Stimulated activated CD8-positive, alpha-beta memory T cell treated with anti-CD3 and anti-CD28 coated beads, Interleukin-12 subunit alpha, Interleukin-12 subunit beta, amount 100 ng/mL, for 1 hour (primary cell): ENCODE results near the gene SCT.

ENCODE experiments used
- DNase-seq: peaks from one replicate; pipeline ENCODE4 v3.0.0-alpha.2; 2020; ENCODE audit warnings: low read depth

SCT gene

GRCh38 chr11:610146-610801, 16.7 kb downstream of the SCT start:
- DNase-seq, result no peak

- no peak for DNase-seq
Measured at GRCh38 chr11:609341-609811, 17.6 kb downstream of the SCT start.

- no peak for DNase-seq
Measured at GRCh38 chr11:608791-609251, 18.2 kb downstream of the SCT start.

GRCh38 chr11:607971-608659, 18.9 kb downstream of the SCT start:
- no peak for DNase-seq

GRCh38 chr11:607020-607780, 19.8 kb downstream of the SCT start:
- no peak for DNase-seq

GRCh38 chr11:606245-606644, 20.7 kb downstream of the SCT start:
- DNase-seq, result no peak

- DNase-seq, result no peak
Measured at GRCh38 chr11:605286-606129, 21.5 kb downstream of the SCT start.

- DNase-seq, result no peak
Measured at GRCh38 chr11:603154-603553, 23.8 kb downstream of the SCT start.

GRCh38 chr11:601573-602245, 25.3 kb downstream of the SCT start:
- no peak for DNase-seq

GRCh38 chr11:598005-598680, 28.8 kb downstream of the SCT start:
- no peak for DNase-seq

GRCh38 chr11:597166-597725, 29.7 kb downstream of the SCT start:
- DNase-seq, result no peak

- no peak for DNase-seq
Measured at GRCh38 chr11:596374-596773, 30.6 kb downstream of the SCT start.

- no peak for DNase-seq
Measured at GRCh38 chr11:595400-595799, 31.6 kb downstream of the SCT start.

- no peak for DNase-seq
Measured at GRCh38 chr11:593347-593746, 33.6 kb downstream of the SCT start.

- DNase-seq, result no peak
Measured at GRCh38 chr11:592918-593317, 34.1 kb downstream of the SCT start.

GRCh38 chr11:592501-592900, 34.5 kb downstream of the SCT start:
- no peak for DNase-seq

GRCh38 chr11:590997-591396, 36.0 kb downstream of the SCT start:
- DNase-seq, result no peak

- DNase-seq, result no peak
Measured at GRCh38 chr11:589798-590197, 37.2 kb downstream of the SCT start.

GRCh38 chr11:587978-588380, 39.0 kb downstream of the SCT start:
- DNase-seq, result peak; percentile 41

GRCh38 chr11:587546-587945, 39.4 kb downstream of the SCT start:
- DNase-seq, result no peak
